ENCODE measurements around the gene ST8SIA1. TPM values are rescaled to one million over a fixed set of nuclear protein-coding genes. Genes with fewer than 3 reads are reported as not detected.

Gene ST8SIA1
- total RNA-seq, 4 donors from 2014 or later: 0.72 to 7.1 (median 2.5) TPM

- no peak for ATAC-seq (ENCODE audit: low FRiP score)
- TF ChIP-seq CTCF (IDR thresholded peaks at IDR 0.05): no peak
- no peak for DNase-seq (ENCODE audit: low spot score)
Observed at GRCh38 chr12:22215467-22216253, 118.8 kb downstream of the ST8SIA1 start.

GRCh38 chr12:22211128-22211527, 123.4 kb downstream of the ST8SIA1 start:
- no peak for DNase-seq (ENCODE audit: low spot score)
- ATAC-seq (ENCODE audit: low FRiP score): no peak
- TF ChIP-seq CTCF (IDR thresholded peaks at IDR 0.05): no peak

GRCh38 chr12:22209422-22209821, 125.1 kb downstream of the ST8SIA1 start:
- no peak for DNase-seq (ENCODE audit: low spot score)
- ATAC-seq (ENCODE audit: low FRiP score): no peak
- no peak for TF ChIP-seq CTCF (IDR thresholded peaks at IDR 0.05)

GRCh38 chr12:22206111-22206728, 128.3 kb downstream of the ST8SIA1 start:
- ATAC-seq (ENCODE audit: low FRiP score): no peak
- no peak for DNase-seq (ENCODE audit: low spot score)
- no peak for TF ChIP-seq CTCF (IDR thresholded peaks at IDR 0.05)

DNA sequence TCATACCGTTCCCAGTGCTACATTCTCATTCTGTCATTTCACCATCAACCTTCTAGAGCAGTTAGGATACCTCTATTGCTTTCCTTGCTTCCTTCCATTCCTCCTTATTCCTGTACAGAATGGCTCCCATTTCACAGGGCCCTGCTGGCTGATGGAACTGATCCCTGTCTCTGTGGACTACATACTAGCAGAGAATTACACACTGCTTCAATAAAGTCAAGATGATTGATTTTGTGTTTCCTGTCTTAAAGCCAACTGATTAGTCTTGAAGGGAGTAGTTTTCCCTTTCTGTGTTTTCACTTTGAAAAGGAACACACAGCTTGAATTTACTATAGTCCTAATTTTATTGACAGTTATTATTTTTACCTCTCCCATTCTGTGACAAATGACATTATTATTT, 130.1 kb downstream of the ST8SIA1 start:
- TF ChIP-seq CTCF (IDR thresholded peaks at IDR 0.05): no peak
- DNase-seq (ENCODE audit: low spot score) (no peak), ATAC-seq (ENCODE audit: low FRiP score) (no peak)

- ATAC-seq (ENCODE audit: low FRiP score) (no peak), DNase-seq (ENCODE audit: low spot score) (no peak)
- TF ChIP-seq CTCF (IDR thresholded peaks at IDR 0.05): no peak
Observed at GRCh38 chr12:22202847-22203246, 131.7 kb downstream of the ST8SIA1 start.

DNA sequence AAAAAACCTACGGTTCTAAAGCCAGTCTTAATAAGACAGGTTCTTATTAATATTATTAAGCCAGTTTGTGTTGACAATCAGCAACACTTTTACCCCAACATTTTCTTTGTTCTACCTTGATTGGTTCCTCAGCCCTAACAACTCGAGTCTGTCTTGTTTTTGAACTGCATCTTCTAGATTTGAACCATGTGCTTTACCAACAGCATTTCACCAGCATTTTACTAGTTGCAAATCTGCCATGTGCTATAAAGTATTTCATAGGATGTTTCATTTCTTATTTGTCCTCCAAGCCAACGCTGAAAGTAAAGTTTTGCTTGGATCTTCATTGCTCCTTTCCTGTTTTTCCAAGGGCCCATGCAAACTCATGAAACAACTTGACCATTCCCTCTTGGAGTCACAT, 133.4 kb downstream of the ST8SIA1 start:
- no peak for TF ChIP-seq CTCF (IDR thresholded peaks at IDR 0.05)
- no peak for ATAC-seq (ENCODE audit: low FRiP score)
- DNase-seq (ENCODE audit: low spot score): no peak

Measured in omental fat pad (tissue), 4 donors.